LoVo (cell line): ENCODE data around the gene STYX.
"Not testable (repeated sequence)": the region's sequence is repeated elsewhere in the genome, so short reads cannot be mapped to it uniquely, and the experiment has no call there.

Experiments used
- DNase-seq: peaks from one replicate; pipeline ENCODE4 v3.0.0-alpha.2; 2016; ENCODE audit warnings: low spot score

STYX gene

GRCh38 chr14:52727509-52727908 is 2.5 kb upstream of the STYX start:
- not testable (repeated sequence) for DNase-seq

- not testable (repeated sequence) for DNase-seq
These were observed 931 bp upstream of the STYX start for GRCh38 chr14:52729035-52729434.

GRCh38 chr14:52729585-52729924 is 411 bp upstream of the STYX start:
- DNase-seq, result no peak

GRCh38 chr14:52730709-52731111 is 744 bp downstream of the STYX start:
- DNase-seq, result no peak

GRCh38 chr14:52733824-52734223 is 3.9 kb downstream of the STYX start:
- no peak for DNase-seq

GRCh38 chr14:52735921-52736489 is 6.0 kb downstream of the STYX start:
- no peak for DNase-seq

- DNase-seq, result no peak
These were observed 8.4 kb downstream of the STYX start for GRCh38 chr14:52738409-52738808.

- DNase-seq, result no peak
These were observed 10.8 kb downstream of the STYX start for GRCh38 chr14:52740751-52741150.

GRCh38 chr14:52741865-52742264 is 11.9 kb downstream of the STYX start:
- no peak for DNase-seq

GRCh38 chr14:52748647-52749292 is 18.8 kb downstream of the STYX start:
- no peak for DNase-seq

GRCh38 chr14:52755607-52756316 is 25.8 kb downstream of the STYX start:
- DNase-seq, result no peak

- DNase-seq, result no peak
These were observed 29.2 kb downstream of the STYX start for GRCh38 chr14:52759145-52759544.

GRCh38 chr14:52762923-52763322 is 33.0 kb downstream of the STYX start:
- DNase-seq, result not testable (repeated sequence)

- DNase-seq, result no peak
These were observed 37.3 kb downstream of the STYX start for GRCh38 chr14:52767058-52767833.

GRCh38 chr14:52769887-52770286 is 39.9 kb downstream of the STYX start:
- no peak for DNase-seq

- no peak for DNase-seq
These were observed 46.9 kb downstream of the STYX start for GRCh38 chr14:52776816-52777215.

GRCh38 chr14:52778702-52779101 is 48.7 kb downstream of the STYX start:
- no peak for DNase-seq

GRCh38 chr14:52780893-52781292 is 50.9 kb downstream of the STYX start:
- no peak for DNase-seq

GRCh38 chr14:52781629-52782028 is 51.7 kb downstream of the STYX start:
- DNase-seq, result no peak

GRCh38 chr14:52783206-52783605 is 53.2 kb downstream of the STYX start:
- DNase-seq, result no peak

GRCh38 chr14:52786887-52787286 is 56.9 kb downstream of the STYX start:
- DNase-seq, result no peak

- no peak for DNase-seq
These were observed 59.2 kb downstream of the STYX start for GRCh38 chr14:52789118-52789517.
